C4-2B (cell line): ENCODE data around the gene SH3RF3.

Experiments used
- H3K27ac ChIP-seq: fragments of 450-650 bp; 2 replicates; pipeline ENCODE4 v1.5.1; 2017
- ZFX ChIP-seq: fragments of 450-650 bp; IDR thresholded peaks from 2 replicates; pipeline ENCODE4 v1.6.1; 2017
- TF ChIP-seq, protein P1 (sequence below): fragments of 450-650 bp; conservative IDR thresholded peaks from 2 replicates; pipeline ENCODE4 v1.5.1; 2017; ENCODE audit warnings: mild to moderate bottlenecking

The SH3RF3 gene

GRCh38 chr2:109261906-109262631 is 133.1 kb downstream of the SH3RF3 start:
- TF ChIP-seq, protein P1, sequence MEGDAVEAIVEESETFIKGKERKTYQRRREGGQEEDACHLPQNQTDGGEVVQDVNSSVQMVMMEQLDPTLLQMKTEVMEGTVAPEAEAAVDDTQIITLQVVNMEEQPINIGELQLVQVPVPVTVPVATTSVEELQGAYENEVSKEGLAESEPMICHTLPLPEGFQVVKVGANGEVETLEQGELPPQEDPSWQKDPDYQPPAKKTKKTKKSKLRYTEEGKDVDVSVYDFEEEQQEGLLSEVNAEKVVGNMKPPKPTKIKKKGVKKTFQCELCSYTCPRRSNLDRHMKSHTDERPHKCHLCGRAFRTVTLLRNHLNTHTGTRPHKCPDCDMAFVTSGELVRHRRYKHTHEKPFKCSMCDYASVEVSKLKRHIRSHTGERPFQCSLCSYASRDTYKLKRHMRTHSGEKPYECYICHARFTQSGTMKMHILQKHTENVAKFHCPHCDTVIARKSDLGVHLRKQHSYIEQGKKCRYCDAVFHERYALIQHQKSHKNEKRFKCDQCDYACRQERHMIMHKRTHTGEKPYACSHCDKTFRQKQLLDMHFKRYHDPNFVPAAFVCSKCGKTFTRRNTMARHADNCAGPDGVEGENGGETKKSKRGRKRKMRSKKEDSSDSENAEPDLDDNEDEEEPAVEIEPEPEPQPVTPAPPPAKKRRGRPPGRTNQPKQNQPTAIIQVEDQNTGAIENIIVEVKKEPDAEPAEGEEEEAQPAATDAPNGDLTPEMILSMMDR: no peak
- TF ChIP-seq ZFX: no peak

DNA sequence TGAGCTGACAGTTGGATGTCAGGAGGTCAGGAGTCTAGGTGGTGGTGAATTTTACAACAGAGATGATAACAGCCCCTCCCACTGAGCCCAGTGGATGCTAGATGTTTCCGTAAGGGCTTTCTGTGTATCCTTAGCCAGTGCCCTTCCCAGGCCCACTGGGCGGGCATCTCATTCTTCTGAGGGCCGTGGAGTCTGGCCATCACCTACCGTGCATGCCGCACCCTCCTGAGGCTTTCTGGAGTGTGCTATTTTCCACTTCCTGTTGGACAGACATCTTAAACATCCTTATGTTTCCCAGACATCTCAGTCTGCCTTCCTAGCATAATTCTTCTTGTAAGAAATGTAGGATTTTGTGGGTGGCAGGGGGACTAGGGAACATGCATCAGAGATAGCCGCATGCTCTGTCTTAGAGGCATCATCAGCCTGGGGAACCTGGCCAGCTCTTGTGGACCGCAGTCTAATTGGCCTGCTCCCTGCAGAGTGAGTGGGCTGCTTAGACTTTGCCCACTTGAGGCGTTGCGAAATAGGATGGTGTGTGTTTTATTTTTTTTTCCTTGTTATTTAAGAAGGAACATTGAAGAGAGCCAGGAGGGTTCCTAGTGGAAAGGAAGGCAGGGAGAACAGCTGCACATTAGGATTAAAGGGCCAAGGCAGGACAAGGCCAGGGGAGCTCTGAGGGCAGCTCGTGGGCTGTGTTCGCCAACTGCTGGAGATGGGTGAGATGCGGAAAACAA is 135.8 kb downstream of the SH3RF3 start:
- TF ChIP-seq, protein P1: no peak
- no peak for TF ChIP-seq ZFX
- no peak overlapping the region for H3K27ac ChIP-seq

More at GRCh38 chr2:109261906-109262631, 133.1 kb downstream of the SH3RF3 start:
- H3K27ac ChIP-seq: no peak overlapping the region

GRCh38 chr2:109265369-109265768 is 136.4 kb downstream of the SH3RF3 start:
- no peak overlapping the region for H3K27ac ChIP-seq
- TF ChIP-seq, protein P1: no peak
- TF ChIP-seq ZFX: no peak

DNA sequence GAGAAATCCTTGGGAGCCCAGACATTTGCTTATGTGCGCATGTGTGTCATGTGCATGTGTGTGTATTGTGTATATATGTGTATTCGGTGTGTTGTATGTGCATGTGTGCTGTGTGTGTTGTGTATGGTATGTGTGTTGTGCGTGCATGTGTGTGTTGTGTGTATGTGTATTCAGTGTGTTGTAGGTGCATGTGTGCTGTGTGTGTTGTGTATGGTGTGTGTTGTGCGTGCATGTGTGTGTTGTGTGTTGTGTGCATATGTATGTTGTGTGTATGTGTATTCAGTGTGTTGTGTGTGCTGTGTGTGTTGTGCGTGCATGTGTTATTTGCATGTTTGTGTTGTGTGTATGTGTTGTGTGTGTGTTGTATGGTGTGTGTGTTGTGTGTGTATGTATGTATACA is 136.9 kb downstream of the SH3RF3 start:
- H3K27ac ChIP-seq: no peak overlapping the region
- TF ChIP-seq, protein P1: no peak
- no peak for TF ChIP-seq ZFX

GRCh38 chr2:109266496-109266895 is 137.5 kb downstream of the SH3RF3 start:
- no peak for TF ChIP-seq ZFX
- TF ChIP-seq, protein P1: no peak
- H3K27ac ChIP-seq: no peak overlapping the region

DNA sequence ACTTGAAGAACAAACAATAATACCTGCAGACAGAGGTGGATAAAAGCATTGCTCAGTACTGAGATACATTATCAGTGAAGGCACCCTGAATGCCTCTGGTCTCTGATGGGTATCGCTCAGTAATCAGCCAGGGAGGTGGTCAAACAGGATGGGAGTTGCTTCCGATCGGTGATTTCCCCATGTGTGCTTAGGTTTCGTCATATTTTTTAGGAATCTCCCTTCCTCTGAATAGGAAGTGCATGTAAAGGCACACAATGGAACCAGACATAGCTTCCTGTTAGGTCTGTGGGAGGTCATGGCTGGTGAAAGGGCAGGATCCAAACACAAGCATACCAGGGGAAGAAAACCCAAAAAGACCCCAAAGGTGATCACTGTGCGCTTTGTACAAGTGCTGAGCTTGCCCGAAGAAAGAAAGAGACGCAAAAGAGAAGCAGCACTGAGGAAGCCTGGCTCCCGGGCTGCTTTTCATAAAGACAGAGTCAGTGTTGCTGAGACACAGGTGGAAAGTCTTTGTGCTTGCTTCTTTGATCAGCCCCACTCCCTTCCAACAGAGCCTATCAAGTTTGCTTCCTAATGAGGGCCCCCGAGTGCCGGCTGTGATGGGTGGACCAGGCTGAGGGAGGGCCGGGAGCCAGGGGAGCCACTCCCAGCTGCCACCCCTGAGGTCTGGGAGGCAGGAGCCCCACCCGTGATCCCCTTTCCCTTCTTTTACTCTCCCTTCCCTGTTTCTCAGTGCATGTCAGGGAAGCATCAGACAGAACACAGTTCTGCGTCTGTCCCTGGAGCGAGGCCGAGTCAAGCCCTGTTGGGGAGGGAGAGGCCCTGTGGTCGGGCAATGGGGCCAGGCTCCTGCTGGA is 138.2 kb downstream of the SH3RF3 start:
- TF ChIP-seq, protein P1: no peak
- no peak for TF ChIP-seq ZFX

More for the DNA sequence above, 138.2 kb downstream of the SH3RF3 start:
- H3K27ac ChIP-seq: no peak overlapping the region
